NCI-H774 (cell line): ENCODE results near the gene LRRN1.
"Not testable (repeated sequence)": the region's sequence is repeated elsewhere in the genome, so short reads cannot be mapped to it uniquely, and the experiment has no call there.

Source experiments
- DNase-seq: peaks from one replicate; lab custom pipeline; 2025; lab: John Stamatoyannopoulos, UW

The LRRN1 gene

DNA sequence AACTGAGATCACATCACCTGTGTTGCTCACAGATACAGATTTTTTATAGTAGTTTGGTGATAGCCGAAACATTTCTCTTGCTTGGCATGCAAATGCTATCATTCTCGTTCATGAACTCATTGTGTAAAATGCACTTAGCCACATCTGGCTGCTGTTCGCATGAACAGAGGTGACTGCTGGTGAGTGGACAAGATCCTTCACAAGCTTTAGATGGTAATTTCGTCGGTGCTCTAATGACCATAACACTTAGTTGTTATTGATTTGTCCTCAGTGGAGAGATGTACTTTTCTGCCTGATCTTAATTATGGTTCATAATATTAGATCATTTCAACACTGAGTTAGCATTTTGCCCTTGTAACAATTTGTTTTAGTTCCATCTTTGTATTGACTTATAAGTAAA, 13.8 kb downstream of the LRRN1 start:
- no peak for DNase-seq

DNA sequence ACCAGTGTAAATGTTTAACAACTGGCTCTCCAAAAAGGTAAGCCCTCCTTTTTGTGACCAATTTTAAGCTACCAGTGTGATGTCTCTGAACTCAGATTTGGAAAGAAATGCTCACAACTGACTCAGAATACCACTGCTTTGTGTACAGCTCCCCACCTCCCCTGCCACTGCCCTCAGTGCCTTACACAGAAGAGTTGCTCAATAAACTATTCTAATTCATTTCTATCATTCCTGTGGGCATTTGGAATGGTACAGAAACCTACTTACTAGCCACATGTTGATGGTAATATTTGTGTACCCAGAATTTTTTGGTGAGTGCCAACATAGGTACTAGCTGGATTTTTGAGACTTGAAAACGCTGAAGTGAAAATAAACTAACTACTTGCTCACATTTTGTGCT, 16.0 kb downstream of the LRRN1 start:
- no peak for DNase-seq

DNA sequence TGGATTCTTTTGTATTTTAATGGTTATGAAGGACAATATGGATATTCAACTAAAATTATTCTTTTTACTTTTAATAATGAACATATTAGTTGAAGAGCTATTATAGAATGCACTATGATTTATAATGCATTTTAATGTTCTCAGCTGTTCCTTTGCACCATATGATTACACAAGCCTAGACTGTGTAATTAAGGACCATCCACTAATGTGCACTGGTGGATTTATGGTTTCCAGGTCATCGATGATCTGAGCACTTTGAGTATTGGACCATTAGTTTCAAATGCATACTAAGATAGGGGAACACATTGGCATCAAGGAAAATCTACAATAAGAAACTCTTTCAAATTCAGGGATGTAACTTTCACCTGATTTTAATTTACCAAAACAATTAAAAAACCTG, 16.8 kb downstream of the LRRN1 start:
- no peak for DNase-seq

GRCh38 chr3:3817865-3818264, 18.6 kb downstream of the LRRN1 start:
- DNase-seq: no peak

- no peak for DNase-seq
Observed at GRCh38 chr3:3821777-3822176, 22.5 kb downstream of the LRRN1 start.

DNA sequence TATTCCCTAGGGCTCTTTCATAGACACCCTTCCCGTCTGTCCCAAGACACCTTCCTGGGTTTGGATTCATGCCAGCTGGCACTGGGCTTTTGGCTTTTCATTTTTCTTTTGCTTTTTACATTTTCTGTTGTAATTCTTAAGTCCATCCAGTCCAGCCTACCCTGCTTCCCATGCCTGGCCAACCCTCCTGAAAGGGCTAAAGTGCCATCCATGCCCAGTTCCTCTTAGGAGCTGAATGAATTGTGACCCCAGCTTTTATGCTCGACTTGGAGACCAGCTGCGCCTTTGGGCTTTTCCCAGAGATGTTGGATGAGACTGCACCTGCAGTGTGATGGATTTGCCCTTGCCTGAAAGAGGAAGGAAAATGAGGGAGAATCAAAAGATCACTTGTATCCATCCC, 25.8 kb downstream of the LRRN1 start:
- no peak for DNase-seq

GRCh38 chr3:3826521-3826920, 27.3 kb downstream of the LRRN1 start:
- DNase-seq: no peak

DNA sequence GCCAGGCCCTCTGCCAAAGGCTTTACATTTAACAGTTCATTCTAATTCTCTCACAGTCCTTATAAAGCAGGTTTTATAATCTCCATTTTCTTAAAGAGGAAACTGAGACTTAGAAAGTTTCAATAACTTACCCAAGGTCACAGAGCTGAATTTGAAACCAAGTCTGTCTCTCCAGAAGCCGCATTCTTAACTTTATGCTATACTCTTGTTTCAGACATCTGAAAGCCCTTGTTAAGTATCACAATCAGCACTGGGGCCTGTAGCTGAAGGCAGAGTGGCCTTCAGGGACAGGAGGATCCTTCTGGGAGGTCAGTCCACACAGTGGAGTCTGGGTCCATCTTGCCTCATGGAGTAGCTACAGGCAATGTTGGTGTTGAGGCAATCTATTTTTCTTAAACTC, 27.9 kb downstream of the LRRN1 start:
- no peak for DNase-seq

- not testable (repeated sequence) for DNase-seq
Observed at GRCh38 chr3:3828417-3828816, 29.2 kb downstream of the LRRN1 start.

DNA sequence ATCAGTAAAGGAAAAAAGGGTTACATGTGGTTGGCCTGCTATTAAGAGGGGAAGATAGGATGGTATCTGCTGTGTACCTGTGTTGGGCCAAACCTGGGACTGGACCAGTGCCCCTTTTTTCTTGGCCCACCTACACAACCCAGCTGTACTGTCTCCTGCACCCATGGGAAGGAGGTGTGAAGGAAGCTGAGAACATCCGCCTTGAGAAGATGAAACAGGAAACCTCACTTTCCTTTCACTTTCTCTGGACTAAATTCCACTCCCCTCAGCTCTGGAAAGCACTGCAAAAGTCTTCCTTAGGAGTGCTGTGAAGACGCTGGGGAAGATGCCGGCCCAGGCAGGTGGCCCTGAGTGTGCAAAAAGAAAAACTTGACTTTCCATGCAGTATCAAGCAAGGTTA, 37.6 kb downstream of the LRRN1 start:
- no peak for DNase-seq

- DNase-seq: no peak
Observed at GRCh38 chr3:3842356-3842755, 43.1 kb downstream of the LRRN1 start.

DNA sequence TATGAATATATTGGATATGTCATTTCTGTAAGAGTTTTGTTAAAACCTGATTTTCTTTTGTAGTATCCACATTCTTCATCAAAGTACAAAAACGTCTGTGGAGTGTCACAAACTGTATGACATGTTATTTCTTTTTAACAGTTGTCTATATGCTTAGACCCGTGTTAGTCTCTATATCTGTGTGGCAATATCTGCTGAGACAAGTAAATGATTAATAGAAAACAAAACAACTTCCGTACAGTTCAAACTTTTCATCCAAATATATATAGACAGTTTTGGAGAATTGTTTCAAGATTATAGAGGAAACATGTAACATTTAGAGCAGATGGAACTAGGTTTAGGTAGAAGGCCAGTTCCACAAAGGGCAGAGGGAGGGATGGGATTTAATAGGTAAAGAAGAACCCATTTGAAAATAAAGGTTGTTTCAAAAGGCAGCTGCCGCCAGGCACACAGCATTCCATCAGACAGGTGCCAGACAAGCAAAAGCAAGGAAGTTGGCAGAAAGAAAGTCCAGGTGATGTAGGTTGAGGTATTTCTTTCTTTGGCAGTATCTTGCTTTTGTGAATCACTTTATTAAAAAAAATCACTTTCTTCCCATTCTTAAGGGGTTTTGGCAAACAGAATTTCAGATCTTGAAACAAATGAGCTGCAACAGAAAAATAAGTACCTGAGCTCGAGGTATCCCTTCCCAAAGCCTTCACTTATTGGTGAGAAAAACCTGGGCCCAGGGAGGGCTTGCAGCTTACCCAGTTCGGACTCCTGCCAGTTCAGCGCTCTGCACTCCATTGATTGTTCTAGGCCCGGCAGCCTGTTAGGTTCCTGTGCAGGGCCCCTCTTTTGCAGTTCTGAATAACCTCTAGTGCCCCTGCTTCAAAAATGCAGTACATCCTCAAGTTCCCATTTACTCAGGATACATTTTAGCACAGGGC, 49.0 kb downstream of the LRRN1 start:
- no peak for DNase-seq

DNA sequence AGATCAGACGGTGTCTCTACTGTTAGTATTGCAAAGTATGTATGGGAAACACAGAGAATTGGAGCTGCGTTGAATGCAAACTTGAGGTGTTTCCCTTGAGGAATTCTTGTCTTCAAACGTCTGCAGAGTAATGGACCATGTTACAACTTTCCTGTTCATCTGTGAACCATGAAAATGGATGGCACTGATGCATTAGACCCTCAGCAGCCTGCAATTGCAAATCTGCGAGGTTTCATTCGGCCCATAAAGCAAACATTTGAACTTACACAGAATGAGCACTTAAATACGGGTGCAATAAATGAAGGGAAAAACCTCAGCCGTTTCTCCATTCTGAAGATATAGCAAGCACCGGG, 49.7 kb downstream of the LRRN1 start:
- DNase-seq: no peak

DNA sequence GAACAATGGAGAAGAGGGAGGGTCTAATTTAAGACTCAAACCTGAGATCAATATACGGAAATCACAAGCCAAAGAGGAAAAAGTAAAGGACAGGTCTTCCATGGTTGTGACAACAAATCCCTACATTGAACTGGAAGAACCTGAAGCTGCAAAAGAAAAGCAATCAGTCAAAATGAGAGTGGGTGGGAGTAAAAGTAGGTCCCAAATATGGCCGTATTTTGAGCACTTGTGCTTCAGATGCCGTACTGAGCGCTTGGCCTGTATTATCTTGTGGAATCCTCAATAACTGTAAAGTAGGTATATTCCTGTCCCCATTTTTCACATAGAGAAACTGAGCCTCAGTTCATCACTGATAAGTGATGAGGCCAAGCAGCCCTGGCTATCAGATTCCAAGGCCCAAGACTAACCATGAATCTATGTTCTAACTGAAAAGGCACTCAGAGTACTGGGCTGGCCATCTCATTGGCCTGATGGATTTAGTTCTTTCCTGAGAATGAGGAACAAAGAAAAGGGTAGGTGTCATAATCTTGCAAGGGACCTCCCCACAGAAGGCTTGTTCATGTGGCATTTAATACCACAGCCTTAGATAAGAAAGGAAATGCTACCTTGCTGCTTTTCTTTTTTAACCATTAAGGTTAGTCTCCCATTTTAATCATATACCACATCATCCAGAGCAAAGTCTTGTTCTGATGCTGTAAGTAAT, 52.5 kb downstream of the LRRN1 start:
- no peak for DNase-seq

GRCh38 chr3:3853544-3853943, 54.3 kb downstream of the LRRN1 start:
- no peak for DNase-seq

GRCh38 chr3:3855056-3855455, 55.8 kb downstream of the LRRN1 start:
- no peak for DNase-seq

DNA sequence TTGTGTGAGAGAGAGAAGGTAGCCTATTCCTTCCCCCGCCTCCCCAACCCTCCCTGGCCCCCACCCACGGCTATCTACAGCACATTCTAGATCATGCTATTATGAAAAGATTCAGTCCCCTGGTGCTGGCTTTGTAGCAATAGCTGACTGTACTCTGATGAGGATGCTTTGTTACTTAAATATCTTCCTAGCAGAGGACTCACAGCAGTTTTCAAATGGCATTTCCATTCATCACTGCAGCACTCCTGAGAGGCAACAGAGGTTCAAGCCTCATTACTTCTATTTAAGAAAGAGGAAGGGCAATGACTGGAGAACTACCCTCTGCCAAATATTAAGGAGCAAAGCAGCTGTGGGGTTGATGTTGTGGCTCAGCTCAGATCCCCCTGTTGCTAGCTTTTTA, 61.0 kb downstream of the LRRN1 start:
- no peak for DNase-seq

- DNase-seq: no peak
Observed at GRCh38 chr3:3862534-3862933, 63.3 kb downstream of the LRRN1 start.

- DNase-seq: no peak
Observed at GRCh38 chr3:3875491-3875890, 76.3 kb downstream of the LRRN1 start.

GRCh38 chr3:3881050-3881449, 81.8 kb downstream of the LRRN1 start:
- DNase-seq: no peak

DNA sequence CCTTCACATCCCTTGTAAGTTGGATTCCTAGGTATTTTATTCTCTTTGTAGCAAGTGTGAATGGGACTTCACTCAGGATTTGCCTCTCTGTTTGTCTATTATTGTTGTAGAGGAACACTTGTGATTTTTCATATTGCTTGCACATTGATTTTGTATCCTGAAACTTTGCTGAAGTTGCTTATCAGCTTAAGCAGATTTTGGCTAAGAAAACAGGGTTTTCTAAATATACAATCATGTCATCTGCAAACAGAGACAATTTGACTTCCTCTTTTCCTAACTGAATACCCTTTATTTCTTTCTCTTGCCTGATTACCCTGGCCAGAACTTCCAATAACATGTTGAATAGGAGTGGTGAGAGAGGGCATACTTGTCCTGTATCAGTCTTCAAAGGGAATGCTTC, 88.1 kb downstream of the LRRN1 start:
- DNase-seq: not testable (repeated sequence)

DNA sequence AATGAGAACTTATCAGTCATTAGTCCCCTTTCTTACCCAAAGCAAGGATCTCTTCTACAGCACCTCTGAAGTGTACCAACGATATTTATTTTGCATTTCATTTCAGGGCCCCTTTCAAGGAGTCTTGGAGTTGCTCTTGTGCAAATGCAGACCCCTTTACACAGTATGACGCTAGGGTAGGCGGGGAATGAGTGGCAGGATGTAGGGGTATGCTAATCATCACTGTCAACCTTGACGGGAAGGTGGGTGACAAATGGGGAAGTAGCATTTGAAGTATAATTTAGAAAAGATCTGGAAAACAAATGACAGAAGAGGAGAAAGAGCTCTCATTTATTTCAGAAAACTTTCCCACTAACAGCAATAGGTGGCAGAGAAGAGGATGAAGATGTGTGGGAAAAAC, 94.4 kb downstream of the LRRN1 start:
- no peak for DNase-seq
